Measurements from ENCODE around the gene RALGAPA2. TPM values are rescaled to one million over a fixed set of nuclear protein-coding genes. Genes with fewer than 3 reads are reported as not detected.
A peak's percentile ranks its signal among the peaks of the same experiment; 100 is the strongest.

Gene RALGAPA2
- total and polyA plus RNA-seq, 7 experiments from 2014 or later = 6.7 to 45.4 (median 34.9) TPM

GRCh38 chr20:20450521-20450920 lies 261.9 kb downstream of the RALGAPA2 start:
- Histone ChIP-seq H3K27me3 (ENCODE audit: control insufficient read depth in 2 of 2, insufficient read depth in 2 of 2, low read length in 2 of 2) (no peaks in the 10 kb centered on the region), H3K4me3 (ENCODE audit: low read length) (no peak overlapping the region), H3K36me3 (ENCODE audit: control insufficient read depth in 2 of 3, insufficient read depth in 3 of 3, low read length in 3 of 3) (no peaks in the 10 kb centered on the region), H3K4me1 (ENCODE audit: control insufficient read depth in 2 of 2, insufficient read depth in 2 of 2, low read length in 2 of 2) (no peaks in the 10 kb centered on the region), H3K9me3 (ENCODE audit: control insufficient read depth in 2 of 3, low read length in 3 of 3) (no peaks in the 10 kb centered on the region), H3K27ac (ENCODE audit: low read depth, low read length) (no peak overlapping the region)
- DNase-seq = no peak
- ATAC-seq = no peak
- ChIA-PET POLR2A (no interaction called here), CTCF (no interaction called here)
- H3K27me3 Mint-ChIP-seq = no peaks in the 10 kb centered on the region
- peaks cover 0 to 2% (median 0%) of the 10 kb centered on the region in 11 donors for H3K9me3 Mint-ChIP-seq
- no peak overlapping the region for H3K4me3 Mint-ChIP-seq
- H3K36me3 Mint-ChIP-seq = peaks cover 0 to 30% (median 16%) of the 10 kb centered on the region in 5 donors
- H3K27ac Mint-ChIP-seq = no peak overlapping the region
- intact Hi-C loops (cut with micrococcal nuclease) = no loop called here
- peaks cover 16 to 31% (median 25%) of the 10 kb centered on the region in 7 donors for H3K4me1 Mint-ChIP-seq

DNA sequence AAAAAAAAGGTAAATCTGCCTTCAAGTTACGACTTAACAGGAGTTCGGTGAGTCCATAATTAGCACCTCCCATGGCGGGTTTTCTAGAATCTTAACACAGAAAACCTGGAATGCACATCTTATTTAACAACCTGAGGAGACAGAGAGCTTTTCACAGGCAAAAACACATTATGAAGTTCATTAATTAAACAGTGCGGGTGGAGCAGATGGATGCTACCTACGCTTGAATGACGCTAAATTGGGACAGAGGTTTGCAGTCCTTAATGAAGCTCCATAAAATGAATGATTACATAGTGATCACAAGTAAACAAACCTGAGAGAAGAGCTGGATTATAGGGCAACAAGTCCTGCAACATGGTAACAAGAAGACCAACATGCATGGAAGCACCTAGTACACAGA lies 263.6 kb downstream of the RALGAPA2 start:
- no peak for DNase-seq
- H3K27me3 ChIP-seq (ENCODE audit: control insufficient read depth in 2 of 2, insufficient read depth in 2 of 2, low read length in 2 of 2) = no peaks in the 10 kb centered on the region
- Mint-ChIP-seq H3K4me3 (no peak overlapping the region), H3K36me3 (peaks cover 0 to 31% (median 18%) of the 10 kb centered on the region in 5 donors), H3K9me3 (peaks cover 0 to 2% (median 0%) of the 10 kb centered on the region in 11 donors), H3K27ac (no peak overlapping the region), H3K4me1 (peaks cover 16 to 24% (median 18%) of the 10 kb centered on the region in 7 donors), H3K27me3 (no peaks in the 10 kb centered on the region)
- CTCF ChIA-PET = interaction anchor here (0.7 kb wide), 1 partner anchor 8 kb away, joined by 3 read pairs; no protein-coding TSS in a partner anchor
- no peaks in the 10 kb centered on the region for H3K9me3 ChIP-seq (ENCODE audit: control insufficient read depth in 2 of 3, low read length in 3 of 3)
- H3K4me1 ChIP-seq (ENCODE audit: control insufficient read depth in 2 of 2, insufficient read depth in 2 of 2, low read length in 2 of 2) = no peaks in the 10 kb centered on the region
- no peak for ATAC-seq
- POLR2A ChIA-PET = no interaction called here
- H3K4me3 ChIP-seq (ENCODE audit: low read length) = no peak overlapping the region
- no peaks in the 10 kb centered on the region for H3K36me3 ChIP-seq (ENCODE audit: control insufficient read depth in 2 of 3, insufficient read depth in 3 of 3, low read length in 3 of 3)
- intact Hi-C loops (cut with micrococcal nuclease) = no loop called here
- no peak overlapping the region for H3K27ac ChIP-seq (ENCODE audit: low read depth, low read length)

DNA sequence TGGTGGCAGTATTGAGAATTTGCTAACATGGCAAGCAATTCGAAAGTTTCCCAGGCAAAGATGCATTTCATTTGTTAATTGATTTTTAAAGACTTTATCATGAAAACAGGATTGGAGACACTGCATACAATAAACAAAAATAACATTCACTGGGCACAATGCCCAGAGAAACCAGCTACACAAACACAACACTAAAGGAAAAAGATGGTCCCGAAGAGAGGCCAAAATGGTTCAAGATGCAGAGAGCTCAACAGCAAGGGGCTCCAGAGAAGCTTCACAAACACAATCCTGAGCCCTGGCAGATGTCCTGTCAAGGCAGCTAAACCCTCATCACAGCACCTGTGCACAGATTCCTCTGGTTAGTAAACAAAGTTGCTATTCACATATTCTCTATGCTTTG lies 265.2 kb downstream of the RALGAPA2 start:
- H3K4me3 ChIP-seq (ENCODE audit: low read length) = no peak overlapping the region
- DNase-seq (no peak), ATAC-seq (no peak)
- H3K27ac ChIP-seq (ENCODE audit: low read depth, low read length) = no peak overlapping the region
- no peak overlapping the region for H3K27ac Mint-ChIP-seq
- no peaks in the 10 kb centered on the region for H3K27me3 ChIP-seq (ENCODE audit: control insufficient read depth in 2 of 2, insufficient read depth in 2 of 2, low read length in 2 of 2)
- H3K27me3 Mint-ChIP-seq = no peaks in the 10 kb centered on the region
- ChIA-PET POLR2A (no interaction called here), CTCF (no interaction called here)
- H3K4me3 Mint-ChIP-seq = no peak overlapping the region
- no peaks in the 10 kb centered on the region for H3K9me3 ChIP-seq (ENCODE audit: control insufficient read depth in 2 of 3, low read length in 3 of 3)
- H3K4me1 Mint-ChIP-seq = peaks cover 1 to 8% (median 2%) of the 10 kb centered on the region in 7 donors
- H3K4me1 ChIP-seq (ENCODE audit: control insufficient read depth in 2 of 2, insufficient read depth in 2 of 2, low read length in 2 of 2) = no peaks in the 10 kb centered on the region
- intact Hi-C loops (cut with micrococcal nuclease) = no loop called here
- H3K36me3 Mint-ChIP-seq = peaks cover 0 to 40% (median 10%) of the 10 kb centered on the region in 5 donors
- H3K36me3 ChIP-seq (ENCODE audit: control insufficient read depth in 2 of 3, insufficient read depth in 3 of 3, low read length in 3 of 3) = no peaks in the 10 kb centered on the region
- no peaks in the 10 kb centered on the region for H3K9me3 Mint-ChIP-seq

DNA sequence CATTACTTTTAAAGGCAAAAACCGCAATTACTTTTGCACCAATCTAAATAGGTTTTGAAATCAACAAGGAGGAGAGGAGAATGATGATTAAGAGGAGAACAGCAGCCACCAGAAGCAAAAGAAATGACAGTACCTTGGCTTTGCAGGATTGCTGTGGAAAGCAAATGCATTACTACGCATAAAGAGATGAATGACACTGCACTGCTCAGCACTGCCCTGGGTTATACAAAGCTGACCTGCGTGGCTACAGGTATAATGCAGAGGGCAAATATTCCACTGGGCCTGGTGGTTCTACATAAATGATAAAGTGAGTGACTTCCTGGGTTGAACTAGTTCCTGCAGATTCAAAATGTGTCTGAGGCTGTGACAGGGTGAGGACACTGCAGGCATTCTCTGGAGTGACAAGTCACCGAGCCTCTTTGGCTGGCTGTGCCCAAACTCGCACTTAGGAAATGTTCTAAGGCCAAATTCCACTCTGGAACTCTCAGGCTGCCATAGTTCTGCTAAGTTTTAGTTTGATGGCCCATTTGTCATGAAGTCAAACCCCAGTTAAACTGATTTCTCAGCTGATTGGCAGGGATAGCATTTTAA lies 265.9 kb downstream of the RALGAPA2 start:
- no peaks in the 10 kb centered on the region for H3K36me3 ChIP-seq (ENCODE audit: control insufficient read depth in 2 of 3, insufficient read depth in 3 of 3, low read length in 3 of 3)
- Mint-ChIP-seq H3K36me3 (peaks cover 0 to 44% (median 10%) of the 10 kb centered on the region in 5 donors), H3K4me3 (no peak overlapping the region), H3K27ac (no peak overlapping the region), H3K9me3 (no peaks in the 10 kb centered on the region), H3K27me3 (no peaks in the 10 kb centered on the region), H3K4me1 (peaks cover 0 to 6% (median 0%) of the 10 kb centered on the region in 7 donors)
- ATAC-seq (no peak), DNase-seq (no peak)
- H3K4me3 ChIP-seq (ENCODE audit: low read length) = no peak overlapping the region
- ChIA-PET POLR2A (no interaction called here), CTCF (no interaction called here)
- H3K4me1 ChIP-seq (ENCODE audit: control insufficient read depth in 2 of 2, insufficient read depth in 2 of 2, low read length in 2 of 2) = no peaks in the 10 kb centered on the region
- H3K27ac ChIP-seq (ENCODE audit: low read depth, low read length) = no peak overlapping the region
- intact Hi-C loops (cut with micrococcal nuclease) = no loop called here
- H3K9me3 ChIP-seq (ENCODE audit: control insufficient read depth in 2 of 3, low read length in 3 of 3) = no peaks in the 10 kb centered on the region
- H3K27me3 ChIP-seq (ENCODE audit: control insufficient read depth in 2 of 2, insufficient read depth in 2 of 2, low read length in 2 of 2) = no peaks in the 10 kb centered on the region

GRCh38 chr20:20446001-20446400 lies 266.4 kb downstream of the RALGAPA2 start:
- H3K4me3 Mint-ChIP-seq = no peak overlapping the region
- Histone ChIP-seq H3K27me3 (ENCODE audit: control insufficient read depth in 2 of 2, insufficient read depth in 2 of 2, low read length in 2 of 2) (no peaks in the 10 kb centered on the region), H3K4me1 (ENCODE audit: control insufficient read depth in 2 of 2, insufficient read depth in 2 of 2, low read length in 2 of 2) (no peaks in the 10 kb centered on the region), H3K4me3 (ENCODE audit: low read length) (no peak overlapping the region), H3K36me3 (ENCODE audit: control insufficient read depth in 2 of 3, insufficient read depth in 3 of 3, low read length in 3 of 3) (no peaks in the 10 kb centered on the region), H3K9me3 (ENCODE audit: control insufficient read depth in 2 of 3, low read length in 3 of 3) (no peaks in the 10 kb centered on the region), H3K27ac (ENCODE audit: low read depth, low read length) (no peak overlapping the region)
- ChIA-PET CTCF (no interaction called here), POLR2A (no interaction called here)
- intact Hi-C loops (cut with micrococcal nuclease) = no loop called here
- no peak for ATAC-seq
- no peak for DNase-seq
- H3K9me3 Mint-ChIP-seq = no peaks in the 10 kb centered on the region
- H3K27ac Mint-ChIP-seq = no peak overlapping the region
- H3K36me3 Mint-ChIP-seq = peaks cover 0 to 49% (median 10%) of the 10 kb centered on the region in 5 donors
- H3K4me1 Mint-ChIP-seq = peaks cover 0 to 6% (median 0%) of the 10 kb centered on the region in 7 donors
- no peaks in the 10 kb centered on the region for H3K27me3 Mint-ChIP-seq

GRCh38 chr20:20443504-20443903 lies 268.9 kb downstream of the RALGAPA2 start:
- Histone ChIP-seq H3K27ac (ENCODE audit: low read depth, low read length) (no peak overlapping the region), H3K36me3 (ENCODE audit: control insufficient read depth in 2 of 3, insufficient read depth in 3 of 3, low read length in 3 of 3) (no peaks in the 10 kb centered on the region), H3K4me1 (ENCODE audit: control insufficient read depth in 2 of 2, insufficient read depth in 2 of 2, low read length in 2 of 2) (no peaks in the 10 kb centered on the region), H3K9me3 (ENCODE audit: control insufficient read depth in 2 of 3, low read length in 3 of 3) (no peaks in the 10 kb centered on the region), H3K4me3 (ENCODE audit: low read length) (no peak overlapping the region), H3K27me3 (ENCODE audit: control insufficient read depth in 2 of 2, insufficient read depth in 2 of 2, low read length in 2 of 2) (no peaks in the 10 kb centered on the region)
- ChIA-PET POLR2A (no interaction called here), CTCF (no interaction called here)
- Mint-ChIP-seq H3K9me3 (no peaks in the 10 kb centered on the region), H3K36me3 (peaks cover 0 to 50% (median 15%) of the 10 kb centered on the region in 5 donors), H3K4me1 (peaks cover 0 to 6% (median 0%) of the 10 kb centered on the region in 7 donors), H3K27ac (peak overlapping the region in 1 of 9 donors; percentile 75), H3K4me3 (no peak overlapping the region), H3K27me3 (no peaks in the 10 kb centered on the region)
- intact Hi-C loops (cut with micrococcal nuclease) = no loop called here
- ATAC-seq = peak; percentile 41
- DNase-seq = no peak

DNA sequence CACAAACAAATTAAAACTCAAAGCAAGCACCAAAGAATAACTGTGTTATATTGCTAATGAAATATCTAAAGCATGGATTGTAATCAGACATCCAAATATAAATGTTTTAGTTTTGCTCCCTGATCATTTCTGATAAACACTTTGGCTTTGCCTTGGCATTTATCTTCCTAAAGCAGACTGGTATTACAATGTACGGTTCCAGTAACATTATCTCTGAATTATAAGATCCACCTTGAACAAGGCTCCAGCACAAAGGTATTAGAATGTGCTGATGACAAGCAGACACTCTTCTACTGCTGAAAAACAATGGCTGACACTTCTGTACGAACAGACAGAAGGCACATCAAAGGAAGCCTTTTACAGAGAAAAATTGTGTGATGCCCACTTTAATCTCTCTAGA lies 270.0 kb downstream of the RALGAPA2 start:
- no peaks in the 10 kb centered on the region for H3K9me3 ChIP-seq (ENCODE audit: control insufficient read depth in 2 of 3, low read length in 3 of 3)
- DNase-seq = no peak
- intact Hi-C loops (cut with micrococcal nuclease) = no loop called here
- ChIA-PET POLR2A (no interaction called here), CTCF (no interaction called here)
- Mint-ChIP-seq H3K36me3 (peaks cover 0 to 51% (median 21%) of the 10 kb centered on the region in 5 donors), H3K9me3 (no peaks in the 10 kb centered on the region), H3K27me3 (no peaks in the 10 kb centered on the region), H3K4me3 (no peak overlapping the region), H3K4me1 (peaks cover 0 to 6% (median 0%) of the 10 kb centered on the region in 7 donors), H3K27ac (no peak overlapping the region)
- H3K27ac ChIP-seq (ENCODE audit: low read depth, low read length) = no peak overlapping the region
- H3K36me3 ChIP-seq (ENCODE audit: control insufficient read depth in 2 of 3, insufficient read depth in 3 of 3, low read length in 3 of 3) = peaks cover 0 to 4% (median 0%) of the 10 kb centered on the region in 3 experiments
- no peak overlapping the region for H3K4me3 ChIP-seq (ENCODE audit: low read length)
- no peak for ATAC-seq
- H3K27me3 ChIP-seq (ENCODE audit: control insufficient read depth in 2 of 2, insufficient read depth in 2 of 2, low read length in 2 of 2) = no peaks in the 10 kb centered on the region
- H3K4me1 ChIP-seq (ENCODE audit: control insufficient read depth in 2 of 2, insufficient read depth in 2 of 2, low read length in 2 of 2) = no peaks in the 10 kb centered on the region

All from naive thymus-derived CD4-positive, alpha-beta T cell (primary cell).